ENCODE measurements around the gene EAF1.
"Not testable (repeated sequence)": the region's sequence is repeated elsewhere in the genome, so short reads cannot be mapped to it uniquely, and the experiment has no call there.

Gene EAF1

GRCh38 chr3:15405448-15406050, 21.8 kb upstream of the EAF1 start:
- DNase-seq (ENCODE audit: low read depth): no peak

DNA sequence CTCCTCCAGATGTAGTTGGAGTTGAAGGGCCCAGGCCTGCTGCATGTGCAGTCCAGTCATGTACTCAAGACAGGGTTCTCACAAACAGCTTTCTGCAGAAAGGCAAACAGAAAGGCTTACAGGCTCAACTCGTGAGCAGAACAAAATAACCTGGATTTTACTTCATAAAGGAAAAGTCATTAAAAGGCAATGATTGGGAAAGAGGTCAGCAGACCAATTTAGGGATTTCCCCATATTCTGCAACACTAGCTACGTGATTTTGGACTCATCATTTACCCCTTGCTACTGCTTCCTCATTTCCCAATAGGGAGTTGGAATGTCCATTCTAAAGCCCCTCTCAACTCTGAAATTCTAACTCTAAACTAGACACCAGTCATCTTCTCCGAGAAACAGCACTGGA, 18.2 kb upstream of the EAF1 start:
- no peak for DNase-seq (ENCODE audit: low read depth)

- no peak for DNase-seq (ENCODE audit: low read depth)
These were observed 17.6 kb upstream of the EAF1 start for GRCh38 chr3:15409774-15410173.

DNA sequence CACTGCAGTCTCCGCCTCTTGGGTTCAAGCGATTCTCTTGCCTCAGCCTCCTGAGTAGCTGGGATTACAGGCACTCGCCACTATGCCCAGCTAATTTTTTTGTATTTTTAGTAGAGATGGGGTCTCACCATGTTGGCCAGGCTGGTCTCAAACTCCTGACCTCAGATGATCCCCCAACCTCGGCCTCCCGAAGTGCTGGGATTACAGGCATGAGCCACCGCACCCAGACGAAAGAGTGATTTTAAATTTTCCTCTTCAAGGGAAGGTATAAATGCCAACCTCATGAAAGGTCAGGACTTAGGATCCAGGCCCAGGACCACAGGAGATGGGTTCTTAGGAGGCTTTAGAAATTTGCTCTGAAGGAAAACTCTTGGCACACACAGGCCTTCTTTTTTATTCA, 16.4 kb upstream of the EAF1 start:
- not testable (repeated sequence) for DNase-seq (ENCODE audit: low read depth)

DNA sequence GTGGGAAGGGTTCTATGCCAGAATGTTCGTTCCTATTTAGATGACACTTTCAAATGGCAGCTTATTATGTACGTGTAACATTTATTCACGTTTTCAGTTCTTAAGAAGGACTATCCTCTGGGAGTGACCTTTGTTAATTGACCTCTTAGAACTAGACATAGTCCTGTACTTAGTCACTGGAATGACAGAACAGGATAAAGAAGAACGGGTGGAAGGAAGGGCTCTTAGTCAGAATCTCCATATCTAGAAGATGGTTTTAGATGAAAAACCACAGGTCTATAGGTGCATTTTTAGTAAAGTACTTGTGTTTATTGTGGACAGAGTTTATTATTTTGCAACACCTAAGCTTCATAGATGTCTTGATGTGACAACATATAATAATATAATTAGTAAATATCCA, 6.5 kb upstream of the EAF1 start:
- DNase-seq (ENCODE audit: low read depth): no peak

DNA sequence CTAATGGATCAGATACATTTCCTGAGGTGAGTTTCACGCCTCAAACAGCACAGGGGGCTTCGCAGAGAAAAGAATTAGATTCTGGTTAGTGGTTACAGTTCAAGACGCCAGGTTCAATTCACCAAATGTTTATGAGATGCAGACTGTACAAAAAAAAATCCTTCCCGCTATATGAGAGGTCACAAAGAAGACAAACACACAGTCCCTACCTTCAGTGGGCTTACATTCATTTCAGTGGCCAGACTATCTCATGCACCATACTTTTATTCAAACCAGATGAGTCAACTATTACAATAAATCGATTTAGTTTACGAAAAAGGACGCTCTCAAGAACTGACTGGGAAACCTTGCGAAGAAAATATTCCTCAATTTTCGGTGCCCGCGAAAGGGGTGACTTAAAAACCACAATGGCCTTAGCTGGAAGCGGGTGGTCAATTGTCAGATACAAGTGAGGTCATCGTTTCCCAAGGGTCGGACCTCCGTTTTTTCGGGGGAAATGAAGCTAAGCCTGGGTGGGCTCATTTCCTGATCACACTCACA, 749 bp upstream of the EAF1 start:
- DNase-seq (ENCODE audit: low read depth): no peak

DNA sequence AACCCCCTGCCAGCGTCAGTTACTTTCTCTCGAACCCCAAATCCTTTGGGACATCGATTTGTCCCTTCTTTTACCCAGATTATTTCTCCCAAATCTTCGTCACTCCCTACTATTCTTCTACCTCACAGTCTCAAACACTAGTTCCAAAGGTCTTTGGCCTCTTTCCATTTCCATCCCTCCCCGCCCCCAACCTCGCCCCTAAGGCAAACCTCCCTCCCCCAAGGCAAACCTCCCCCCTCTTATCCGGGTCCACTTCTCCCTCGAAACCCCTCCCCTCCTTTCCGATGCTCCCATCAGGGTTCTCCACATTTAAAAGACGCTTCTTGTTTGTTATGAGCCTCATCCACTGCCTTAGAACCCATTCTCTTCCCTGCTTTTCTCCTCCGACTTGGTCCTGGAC, 583 bp downstream of the EAF1 start:
- no peak for DNase-seq (ENCODE audit: low read depth)

GRCh38 chr3:15428539-15428938, 1.1 kb downstream of the EAF1 start:
- DNase-seq (ENCODE audit: low read depth): no peak

DNA sequence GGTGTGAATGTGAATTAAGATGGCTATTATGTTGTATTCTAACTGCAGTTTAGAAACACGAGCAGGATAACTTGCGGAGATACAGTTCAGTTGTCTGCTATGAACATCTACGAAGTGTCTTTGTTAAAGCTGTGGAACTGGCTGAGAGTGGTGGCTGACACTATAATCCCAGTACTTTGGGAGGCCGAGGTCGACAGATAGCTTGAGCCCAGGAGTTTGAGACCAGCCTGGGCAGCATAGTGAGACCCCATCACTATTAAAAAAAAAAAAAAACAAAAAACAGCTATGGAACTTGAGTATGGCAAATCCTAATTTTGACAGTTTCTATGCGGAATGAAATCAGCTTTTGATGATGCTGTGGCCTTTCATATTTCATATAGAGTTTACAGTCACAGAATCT, 1.7 kb downstream of the EAF1 start:
- DNase-seq (ENCODE audit: low read depth): no peak

- no peak for DNase-seq (ENCODE audit: low read depth)
These were observed 3.2 kb downstream of the EAF1 start for GRCh38 chr3:15430624-15431023.

GRCh38 chr3:15431256-15431837, 3.9 kb downstream of the EAF1 start:
- no peak for DNase-seq (ENCODE audit: low read depth)

GRCh38 chr3:15433531-15433930, 6.1 kb downstream of the EAF1 start:
- DNase-seq (ENCODE audit: low read depth): no peak

DNA sequence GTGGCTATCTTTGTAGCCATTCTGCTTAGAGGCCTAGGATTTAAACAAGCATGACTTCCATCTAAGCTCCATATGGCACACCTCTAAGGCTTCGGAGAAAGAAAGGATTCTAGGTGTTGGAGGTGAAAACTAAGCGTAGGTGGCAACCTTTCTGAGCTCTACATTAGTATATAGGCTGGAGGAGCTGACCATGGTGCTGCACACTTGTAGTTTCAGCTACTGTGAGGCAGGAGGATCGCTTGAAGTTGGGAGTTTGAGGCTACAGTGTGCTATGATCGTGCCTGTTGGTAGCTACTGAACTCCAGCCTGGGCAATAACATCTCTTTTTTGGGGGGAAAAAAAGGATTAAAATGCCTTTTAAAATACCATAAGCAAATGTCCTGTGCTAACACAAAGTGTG, 7.4 kb downstream of the EAF1 start:
- no peak for DNase-seq (ENCODE audit: low read depth)

DNA sequence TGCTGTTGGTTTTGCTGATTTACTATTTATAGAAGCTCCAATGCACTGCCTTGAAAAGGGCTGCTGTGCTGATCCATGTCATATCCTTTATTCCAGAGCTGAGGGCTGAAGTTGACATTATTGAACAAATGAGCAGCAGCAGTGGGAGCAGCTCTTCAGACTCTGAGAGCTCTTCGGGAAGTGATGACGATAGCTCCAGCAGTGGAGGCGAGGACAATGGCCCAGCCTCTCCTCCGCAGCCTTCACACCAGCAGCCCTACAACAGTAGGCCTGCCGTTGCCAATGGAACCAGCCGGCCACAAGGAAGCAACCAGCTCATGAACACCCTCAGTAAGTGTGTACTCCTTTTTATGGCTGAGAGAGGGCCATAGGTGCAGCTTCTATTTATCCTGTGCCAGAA, 8.8 kb downstream of the EAF1 start:
- DNase-seq (ENCODE audit: low read depth): no peak

DNA sequence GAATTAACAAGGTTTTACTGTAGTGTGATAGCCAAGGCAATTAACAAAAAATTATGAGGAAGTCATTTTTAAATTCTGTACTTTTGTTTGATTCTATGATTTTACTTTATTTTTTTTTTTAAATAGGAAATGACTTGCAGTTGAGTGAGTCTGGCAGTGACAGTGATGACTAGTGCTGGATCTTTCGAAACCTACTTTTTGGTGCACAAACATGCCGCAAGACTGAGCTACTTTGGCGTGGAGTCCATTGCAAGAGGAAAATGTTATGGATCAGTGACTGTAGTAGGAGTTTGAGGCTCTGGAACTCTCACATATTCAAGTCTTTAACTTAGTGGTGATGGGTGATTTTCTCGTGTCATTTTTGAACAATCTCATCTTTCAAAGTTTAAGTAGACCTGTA, 11.6 kb downstream of the EAF1 start:
- no peak for DNase-seq (ENCODE audit: low read depth)

- DNase-seq (ENCODE audit: low read depth): no peak
These were observed 12.1 kb downstream of the EAF1 start for GRCh38 chr3:15439476-15439875.

DNA sequence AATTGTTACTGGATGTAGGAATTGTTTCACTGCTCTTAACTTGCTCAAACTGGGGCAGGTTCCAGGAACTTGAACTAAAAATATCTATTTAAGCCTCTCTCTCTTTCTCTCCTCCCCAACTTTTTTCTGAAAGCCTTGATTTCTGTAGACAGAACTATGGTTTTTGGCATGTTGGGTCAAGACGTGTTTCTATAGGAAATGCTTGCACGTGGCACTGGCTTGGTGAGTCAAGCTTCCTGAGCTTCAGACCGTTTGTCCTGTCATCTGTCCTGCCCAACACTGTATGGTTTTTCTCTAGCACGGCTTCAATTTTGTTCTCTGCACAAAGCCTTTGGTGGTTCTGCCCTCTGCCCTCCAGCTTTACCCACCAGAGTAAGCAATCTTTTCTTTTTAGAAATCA, 13.5 kb downstream of the EAF1 start:
- no peak for DNase-seq (ENCODE audit: low read depth)

DNA sequence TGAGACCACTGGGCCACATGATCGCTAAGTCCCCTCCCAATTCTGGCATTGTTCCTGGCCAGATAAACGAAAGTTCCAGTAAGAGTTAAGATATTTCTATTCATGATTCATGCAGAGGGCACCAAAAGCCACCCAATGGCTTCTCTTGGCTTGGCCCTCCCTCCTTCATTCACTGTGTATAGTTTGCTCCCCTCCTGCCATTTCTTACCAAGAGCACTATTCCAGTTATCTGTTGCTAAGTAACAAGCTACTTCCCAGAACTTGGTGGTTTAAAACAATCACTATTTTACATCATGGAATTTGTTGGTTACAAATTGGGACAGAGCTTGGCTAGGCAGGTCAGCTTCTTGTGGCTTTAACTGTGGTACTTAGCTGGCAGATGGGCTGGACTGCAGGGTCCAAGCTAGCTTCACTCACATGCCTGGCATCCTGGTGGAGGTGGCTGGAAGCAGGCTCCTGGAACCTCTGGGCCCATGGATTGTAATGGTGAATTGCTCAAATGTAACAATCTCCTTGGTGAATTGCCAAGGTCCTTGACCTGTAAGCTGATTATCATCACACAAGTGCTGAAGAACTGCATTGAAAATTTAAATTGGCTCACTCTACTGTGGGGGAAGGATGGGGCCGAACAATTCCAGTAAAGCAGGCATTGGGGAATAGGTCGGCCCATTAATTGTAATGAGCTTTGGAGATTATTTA, 16.6 kb downstream of the EAF1 start:
- no peak for DNase-seq (ENCODE audit: low read depth)

DNA sequence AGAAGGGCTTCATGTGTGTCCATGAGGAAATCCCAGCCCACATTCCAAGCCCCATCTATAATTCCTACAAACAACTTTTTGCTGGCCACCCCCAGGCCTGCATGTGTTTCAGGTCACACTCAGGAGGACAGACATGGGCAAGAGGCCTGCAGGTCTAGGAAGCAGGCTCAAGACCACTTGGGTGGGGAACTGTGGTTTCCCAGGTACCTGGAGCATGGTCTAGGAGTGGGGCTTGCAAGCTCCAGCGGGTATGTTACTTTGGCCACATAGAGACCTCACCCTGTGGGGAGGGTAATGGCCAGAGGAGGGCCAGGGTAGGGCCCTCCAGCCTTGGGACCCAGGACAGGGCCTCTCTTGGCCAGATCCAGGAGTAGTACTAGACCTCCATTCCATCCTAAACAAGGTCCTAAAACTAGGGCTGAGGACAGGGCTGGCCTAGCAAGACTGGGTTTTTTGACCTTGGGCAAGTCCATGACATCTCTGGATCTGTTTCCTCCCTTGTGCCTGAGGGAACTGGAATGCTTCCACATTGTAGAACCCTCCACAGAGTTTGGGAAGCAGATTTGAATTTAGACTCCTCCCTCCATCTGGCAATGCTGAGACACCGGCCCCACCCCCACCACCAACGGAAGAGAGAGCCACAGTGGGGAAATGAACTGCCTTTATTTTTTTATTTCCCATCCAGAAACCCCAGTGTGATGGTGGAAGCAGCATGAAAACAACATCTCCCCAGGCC, 22.3 kb downstream of the EAF1 start:
- no peak for DNase-seq (ENCODE audit: low read depth)

GRCh38 chr3:15450438-15451215, 23.2 kb downstream of the EAF1 start:
- no peak for DNase-seq (ENCODE audit: low read depth)

DNA sequence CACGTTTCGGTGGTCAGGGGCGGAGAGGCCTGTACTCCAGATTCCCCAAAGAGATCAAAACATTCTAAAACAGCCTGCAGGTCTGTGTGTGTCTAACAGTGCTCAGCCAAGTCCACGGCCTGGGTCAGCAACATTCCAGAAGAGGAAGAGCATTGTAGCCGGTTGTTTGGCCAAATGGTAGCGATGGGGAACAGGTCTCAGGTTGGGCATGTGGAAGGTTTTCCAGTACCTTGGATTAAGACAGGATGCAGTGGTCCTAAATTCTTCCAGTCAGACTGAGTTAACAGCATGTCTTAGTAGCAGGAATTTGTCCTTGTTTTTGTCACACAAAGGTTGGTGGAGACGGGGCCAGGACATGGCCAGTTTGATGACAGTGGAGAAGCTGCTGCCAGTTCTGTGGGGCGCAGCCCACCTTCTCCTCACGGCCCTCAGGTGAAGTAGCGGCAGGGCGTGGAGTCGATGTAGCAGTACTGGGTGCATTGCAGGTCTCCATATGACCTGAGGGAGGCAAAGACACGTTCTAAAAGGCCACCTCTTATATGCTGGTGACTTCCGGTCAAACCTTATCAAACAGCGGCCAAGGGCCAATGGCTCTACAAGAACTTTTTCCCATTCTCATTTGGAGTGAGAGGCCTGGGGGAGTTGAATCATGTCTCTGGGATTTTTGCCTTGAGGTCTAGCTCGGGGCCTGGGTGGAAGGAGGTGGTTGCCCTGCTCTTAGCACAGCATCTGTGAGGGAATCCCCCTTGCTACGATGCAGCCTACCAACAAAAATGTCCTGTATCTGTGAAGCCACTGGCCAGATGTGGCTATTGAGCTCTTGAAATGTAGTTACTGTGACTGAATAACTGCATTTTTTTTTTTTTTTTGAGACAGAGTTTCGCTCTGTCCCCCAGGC, 24.1 kb downstream of the EAF1 start:
- DNase-seq (ENCODE audit: low read depth): no peak

Measured in activated T-helper 9 cell treated with anti-CD3 and anti-CD28 coated beads, Interleukin-2, amount 50 U/mL, for 16 hours (primary cell).